Tibial artery (tissue), 4 donors: Measurements from ENCODE around the gene HSPB1.

Experiments used
- DNase-seq, 2 donors: peaks; one replicate each; pipeline ENCODE4 v3.0.0-alpha.2; 2019
- H3K27ac ChIP-seq, 2 donors: fragments of 200-600 bp; sonication (generic) in 1 of 2; 1 replicate in 1 of 2; 2 replicates in 1 of 2; pipeline ENCODE4 v1.5.1; 2018 to 2019; ENCODE audit warnings: mild to moderate bottlenecking in 1 of 2
- H3K27me3 ChIP-seq, 2 donors: fragments of 200-600 bp; sonication (generic) in 1 of 2; one replicate each; pipeline versions ENCODE4 v1.5.1 to v1.6.0; 2016 to 2019
- H3K36me3 ChIP-seq, 3 donors: fragments of 200-600 bp; sonication (generic) in 2 of 3; one replicate each; pipeline ENCODE4 v1.5.1; 2016 to 2019; ENCODE audit warnings: mild to moderate bottlenecking in 2 of 3
- H3K4me1 ChIP-seq, 4 donors: fragments of 200-600 bp; sonication (generic) in 2 of 4; 1 replicate in 3 of 4; 2 replicates in 1 of 4; pipeline ENCODE4 v1.5.1; 2016 to 2019
- H3K4me3 ChIP-seq, 2 donors: fragments of 200-600 bp; sonication (generic) in 1 of 2; 1 replicate in 1 of 2; 2 replicates in 1 of 2; pipeline ENCODE4 v1.5.1; 2018 to 2019; ENCODE audit warnings: mild to moderate bottlenecking in 2 of 2
- H3K9me3 ChIP-seq, 3 donors: fragments of 200-600 bp; sonication (generic) in 1 of 3; one replicate each; pipeline ENCODE4 v1.5.1; 2016 to 2019
- CTCF ChIP-seq, 2 experiments: fragments of 200-600 bp in 1 of 2; fragments of 450-650 bp in 1 of 2; IDR thresholded peaks; one replicate each; pipeline ENCODE4 v1.5.1; 2017 to 2019; ENCODE audit warnings: antibody characterized with exemption in 2 of 2, mild to moderate bottlenecking in 1 of 2, moderate library complexity in 1 of 2
- intact Hi-C: fragments of 100-400 bp; cut with DNase I; formaldehyde crosslinking; loops from one replicate; pipeline ENCODE4 v1.15.0; 2023; ENCODE audit warnings: low total_unique reads

HSPB1 gene

GRCh38 chr7:76317782-76318487, 15.5 kb downstream of the HSPB1 start:
- TF ChIP-seq CTCF (IDR thresholded peaks at IDR 0.05), result no peak
- peaks cover 0 to 47% (median 24%) of the 10 kb centered on the region in 4 donors for H3K4me1 ChIP-seq
- DNase-seq, result peak; percentile 97 to 99
- H3K4me3 ChIP-seq, result peak overlapping the region; percentile 87 to 95
- peak overlapping the region; percentile 94 to 97 for H3K27ac ChIP-seq
- intact Hi-C loops, result loop anchor here (1.0 kb wide), 1 partner anchor 24 kb away; no protein-coding TSS in a partner anchor
- no peaks in the 10 kb centered on the region for H3K9me3 ChIP-seq
- no peaks in the 10 kb centered on the region for H3K27me3 ChIP-seq
- no peaks in the 10 kb centered on the region for H3K36me3 ChIP-seq

DNA sequence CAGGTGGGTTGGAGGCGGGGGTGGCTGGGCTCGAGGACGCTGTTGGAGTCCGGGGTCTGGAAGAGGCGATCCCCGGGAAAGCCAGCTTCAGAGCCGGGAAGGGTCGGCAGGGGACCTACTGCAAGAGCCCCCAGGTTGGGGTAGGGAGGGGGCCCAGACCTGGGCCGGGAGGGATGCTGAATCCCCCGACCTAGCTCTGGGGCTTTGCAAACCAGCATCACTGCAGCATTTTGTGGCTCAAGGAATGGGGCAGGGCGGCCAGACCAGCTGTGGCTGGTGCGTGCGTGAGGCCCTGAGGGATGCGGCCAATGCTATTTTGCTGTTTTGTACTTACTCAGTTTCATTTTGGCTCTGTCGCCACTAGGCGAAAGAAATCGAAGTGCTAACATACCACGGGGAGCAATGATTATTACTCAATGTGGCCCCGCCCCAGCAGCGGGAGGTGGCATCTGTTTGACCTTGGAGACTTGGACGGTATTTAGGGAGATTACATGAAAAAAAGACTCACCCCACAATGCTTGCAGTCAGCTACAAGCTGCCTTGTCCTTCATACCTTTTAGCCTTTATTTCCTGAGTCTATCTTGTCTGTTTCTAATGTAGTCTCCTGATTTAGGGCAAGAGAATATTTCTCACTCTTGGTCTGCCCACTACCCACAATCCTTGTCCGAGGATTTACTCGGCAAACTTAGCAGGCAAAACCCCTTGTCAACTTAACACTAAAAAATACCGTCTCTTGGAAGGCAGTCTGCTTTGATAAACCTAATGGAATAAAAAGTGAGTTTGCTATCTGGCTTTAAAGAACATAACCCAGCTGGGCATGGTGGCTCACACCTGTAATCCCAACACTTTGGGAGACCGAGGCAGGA, 16.2 kb downstream of the HSPB1 start:
- TF ChIP-seq CTCF (IDR thresholded peaks at IDR 0.05), result peak; percentile 34 to 46
- Histone ChIP-seq H3K9me3 (no peaks in the 10 kb centered on the region), H3K4me3 (peak overlapping the region; percentile 87 to 95), H3K4me1 (peaks cover 0 to 50% (median 30%) of the 10 kb centered on the region in 4 donors), H3K27ac (peak overlapping the region; percentile 94 to 97), H3K27me3 (no peaks in the 10 kb centered on the region), H3K36me3 (no peaks in the 10 kb centered on the region)
- DNase-seq, result peak; percentile 91 to 92
- intact Hi-C loops, result loop anchor here (1.0 kb wide), 1 partner anchor 24 kb away; no protein-coding TSS in a partner anchor

- Histone ChIP-seq H3K27ac (peak overlapping the region; percentile 33 to 94), H3K9me3 (no peaks in the 10 kb centered on the region), H3K36me3 (peaks cover 12 to 44% (median 30%) of the 10 kb centered on the region in 3 donors), H3K27me3 (no peaks in the 10 kb centered on the region), H3K4me3 (no peak overlapping the region), H3K4me1 (peaks cover 0 to 57% (median 27%) of the 10 kb centered on the region in 4 donors)
- DNase-seq, result no peak
- TF ChIP-seq CTCF (IDR thresholded peaks at IDR 0.05), result no peak
- intact Hi-C loops, result no loop called here
These were observed 22.6 kb downstream of the HSPB1 start for GRCh38 chr7:76325092-76325491.

DNA sequence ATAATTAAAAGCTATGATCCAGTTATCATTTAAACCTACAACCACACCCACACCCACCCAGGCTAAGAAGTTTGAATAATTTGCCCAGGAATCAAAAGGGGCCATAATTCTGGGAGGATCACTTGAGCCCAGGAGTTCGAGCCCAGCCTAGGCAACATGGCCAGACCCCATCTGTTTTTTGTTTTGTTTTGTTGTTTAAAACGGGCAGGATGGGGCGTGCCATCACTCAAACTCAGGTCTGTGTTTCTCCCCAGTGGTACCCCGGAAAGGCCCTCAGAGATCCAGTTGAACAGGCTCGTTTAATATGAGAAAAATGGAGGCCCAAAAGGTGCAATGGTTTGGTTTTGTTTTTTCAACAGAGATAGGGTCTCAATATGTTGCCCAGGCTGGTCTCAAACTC, 23.3 kb downstream of the HSPB1 start:
- Histone ChIP-seq H3K27me3 (no peaks in the 10 kb centered on the region), H3K4me1 (peaks cover 0 to 60% (median 27%) of the 10 kb centered on the region in 4 donors), H3K9me3 (no peaks in the 10 kb centered on the region), H3K27ac (peak overlapping the region in 1 of 2 donors; percentile 3), H3K4me3 (no peak overlapping the region), H3K36me3 (peaks cover 12 to 46% (median 30%) of the 10 kb centered on the region in 3 donors)
- intact Hi-C loops, result no loop called here
- no peak for DNase-seq
- TF ChIP-seq CTCF (IDR thresholded peaks at IDR 0.05), result no peak

GRCh38 chr7:76326646-76327233, 24.3 kb downstream of the HSPB1 start:
- DNase-seq, result no peak
- intact Hi-C loops, result no loop called here
- peaks cover 0 to 64% (median 24%) of the 10 kb centered on the region in 4 donors for H3K4me1 ChIP-seq
- no peak for TF ChIP-seq CTCF (IDR thresholded peaks at IDR 0.05)
- no peaks in the 10 kb centered on the region for H3K9me3 ChIP-seq
- no peaks in the 10 kb centered on the region for H3K27me3 ChIP-seq
- peak overlapping the region; percentile 3 to 7 for H3K27ac ChIP-seq
- peaks cover 12 to 46% (median 30%) of the 10 kb centered on the region in 3 donors for H3K36me3 ChIP-seq
- no peak overlapping the region for H3K4me3 ChIP-seq
